ENCODE measurements around the gene CLIC3.

Gene CLIC3

GRCh38 chr9:136964171-136964689 lies 32.1 kb downstream of the CLIC3 start:
- no peak for DNase-seq

- no peak for DNase-seq
Observed at GRCh38 chr9:136963751-136964150, 32.6 kb downstream of the CLIC3 start.

- no peak for DNase-seq
Observed at GRCh38 chr9:136963341-136963740, 33.0 kb downstream of the CLIC3 start.

DNA sequence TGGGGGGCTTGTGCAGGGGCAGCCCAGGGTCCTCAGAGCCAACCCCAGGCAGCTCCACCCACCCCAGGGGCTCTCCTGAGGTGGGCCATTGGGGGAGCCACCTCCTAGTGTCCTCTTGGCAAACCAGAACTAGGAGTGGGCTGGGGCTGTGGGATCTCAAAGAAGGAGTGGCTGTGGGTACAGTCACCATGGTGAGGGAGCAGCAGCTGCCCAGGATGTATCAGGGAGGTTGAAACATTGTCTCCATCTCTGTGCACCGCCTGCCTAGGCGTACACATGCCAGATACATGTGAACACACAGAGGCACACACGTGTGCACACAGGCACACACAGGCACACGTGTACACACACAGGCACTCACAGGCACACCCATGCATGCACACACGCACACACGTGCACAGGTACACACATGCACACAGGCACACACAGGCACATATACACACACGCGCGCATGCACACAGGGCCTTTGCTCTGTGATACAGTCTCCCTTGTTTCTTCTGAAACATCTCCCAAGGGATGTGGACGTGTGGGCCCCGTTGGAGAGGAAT lies 33.6 kb downstream of the CLIC3 start:
- DNase-seq, result no peak

DNA sequence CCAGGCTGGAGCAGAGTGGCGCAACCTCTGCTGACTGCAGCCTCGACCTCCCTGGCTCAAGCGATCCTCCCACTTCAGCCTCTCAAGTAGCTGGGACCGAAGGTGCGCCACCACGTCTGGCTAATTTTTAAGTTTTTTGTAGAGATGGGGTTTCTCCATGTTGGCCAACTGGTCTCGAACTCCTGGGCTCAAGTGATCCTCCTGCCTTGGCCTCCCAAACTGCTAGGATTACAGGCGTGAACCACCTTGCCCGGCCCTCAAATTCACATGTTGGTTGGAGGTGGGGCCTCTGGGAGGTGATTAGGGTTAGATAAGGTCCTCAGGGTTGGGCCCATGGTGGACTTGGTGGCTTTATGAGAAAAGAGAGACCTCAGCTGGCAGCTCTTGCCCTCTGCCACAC lies 34.2 kb downstream of the CLIC3 start:
- no peak for DNase-seq

GRCh38 chr9:136961279-136962065 lies 34.9 kb downstream of the CLIC3 start:
- DNase-seq, result no peak

- no peak for DNase-seq
Observed at GRCh38 chr9:136960938-136961275, 35.5 kb downstream of the CLIC3 start.

- no peak for DNase-seq
Observed at GRCh38 chr9:136960212-136960937, 36.0 kb downstream of the CLIC3 start.

DNA sequence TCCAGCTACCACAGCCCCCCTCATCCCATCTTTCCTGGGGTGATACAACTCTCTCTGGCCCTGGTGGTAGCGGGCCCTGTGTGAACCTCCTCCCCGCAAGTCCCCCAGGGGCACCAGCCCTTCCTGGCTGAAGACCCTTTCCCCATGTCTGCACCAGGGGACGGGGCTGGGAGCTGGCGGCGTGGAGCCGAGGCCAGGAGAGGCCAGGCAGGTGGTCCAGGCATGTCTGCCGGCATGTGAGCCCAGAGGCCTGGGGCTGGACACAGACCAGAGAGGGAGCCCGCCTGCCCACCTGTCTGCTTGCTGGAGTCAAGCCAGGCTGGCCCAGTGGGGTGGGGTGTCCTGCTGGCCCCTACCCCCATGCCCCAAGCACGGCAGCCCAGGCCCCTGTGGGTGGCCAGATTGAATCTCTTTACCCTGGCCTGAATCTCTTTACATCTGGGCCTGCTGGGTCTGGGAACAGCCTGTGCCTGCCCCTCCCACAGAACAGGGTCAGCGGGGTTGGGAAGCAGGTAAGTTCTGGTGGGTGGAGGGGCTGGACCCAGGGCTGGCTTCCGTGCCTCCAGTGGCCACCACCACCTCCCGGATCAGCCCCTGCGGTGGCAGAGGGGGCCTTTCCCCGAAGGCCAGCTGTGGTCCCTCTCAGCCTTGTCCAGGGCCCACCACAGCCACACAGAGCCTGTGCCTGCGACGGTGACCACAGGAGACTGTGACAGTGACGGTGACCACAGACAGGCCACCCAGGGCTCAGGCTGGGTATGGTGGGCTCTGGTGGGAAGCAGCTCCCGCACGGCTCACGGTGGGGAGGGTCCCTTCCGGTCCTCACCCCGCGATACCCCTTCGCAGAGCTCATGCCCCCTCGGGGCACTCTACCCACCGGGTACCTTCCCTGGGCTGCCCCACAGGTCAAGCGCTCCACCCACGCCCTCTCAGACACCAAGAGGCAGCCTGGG lies 37.2 kb downstream of the CLIC3 start:
- no peak for DNase-seq

- no peak for DNase-seq
Observed at GRCh38 chr9:136958473-136958872, 37.9 kb downstream of the CLIC3 start.

- DNase-seq, result no peak
Observed at GRCh38 chr9:136957901-136958300, 38.5 kb downstream of the CLIC3 start.

DNA sequence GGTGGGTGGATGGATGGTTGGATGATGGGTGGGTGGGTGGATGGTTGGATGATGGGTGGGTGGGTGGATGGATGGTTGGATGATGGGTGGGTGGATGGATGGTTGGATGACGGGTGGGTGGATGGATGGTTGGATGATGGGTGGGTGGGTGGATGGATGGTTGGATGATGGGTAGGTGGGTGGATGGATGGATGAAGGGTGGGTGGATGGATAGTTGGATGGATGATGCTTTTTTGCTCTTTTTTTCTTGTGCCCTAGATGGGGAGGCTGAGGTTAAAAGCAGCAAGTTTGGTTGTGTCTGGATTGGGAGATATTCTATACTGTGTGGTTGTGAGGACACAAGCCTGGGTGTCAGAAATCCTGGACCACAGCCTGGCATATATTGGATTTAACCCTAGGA lies 38.9 kb downstream of the CLIC3 start:
- no peak for DNase-seq

DNA sequence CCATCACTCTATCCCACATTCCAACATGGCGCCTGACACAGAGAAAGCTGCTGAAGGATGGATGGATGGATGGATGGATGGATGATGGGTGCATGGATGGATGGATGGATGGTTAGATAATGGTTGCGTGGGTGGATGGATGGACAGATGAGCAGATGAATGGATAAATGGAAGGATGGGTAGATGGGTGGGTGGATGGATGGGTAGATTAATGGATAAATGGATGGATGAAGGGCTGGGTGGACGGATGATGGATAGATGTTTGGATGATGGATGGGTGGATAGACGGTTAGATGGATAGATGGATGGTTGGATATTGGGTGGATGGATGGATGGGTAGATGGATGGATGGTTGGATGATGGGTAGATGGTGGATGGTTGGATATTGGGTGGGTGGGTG lies 39.8 kb downstream of the CLIC3 start:
- no peak for DNase-seq

GRCh38 chr9:136955943-136956335 lies 40.4 kb downstream of the CLIC3 start:
- no peak for DNase-seq

DNA sequence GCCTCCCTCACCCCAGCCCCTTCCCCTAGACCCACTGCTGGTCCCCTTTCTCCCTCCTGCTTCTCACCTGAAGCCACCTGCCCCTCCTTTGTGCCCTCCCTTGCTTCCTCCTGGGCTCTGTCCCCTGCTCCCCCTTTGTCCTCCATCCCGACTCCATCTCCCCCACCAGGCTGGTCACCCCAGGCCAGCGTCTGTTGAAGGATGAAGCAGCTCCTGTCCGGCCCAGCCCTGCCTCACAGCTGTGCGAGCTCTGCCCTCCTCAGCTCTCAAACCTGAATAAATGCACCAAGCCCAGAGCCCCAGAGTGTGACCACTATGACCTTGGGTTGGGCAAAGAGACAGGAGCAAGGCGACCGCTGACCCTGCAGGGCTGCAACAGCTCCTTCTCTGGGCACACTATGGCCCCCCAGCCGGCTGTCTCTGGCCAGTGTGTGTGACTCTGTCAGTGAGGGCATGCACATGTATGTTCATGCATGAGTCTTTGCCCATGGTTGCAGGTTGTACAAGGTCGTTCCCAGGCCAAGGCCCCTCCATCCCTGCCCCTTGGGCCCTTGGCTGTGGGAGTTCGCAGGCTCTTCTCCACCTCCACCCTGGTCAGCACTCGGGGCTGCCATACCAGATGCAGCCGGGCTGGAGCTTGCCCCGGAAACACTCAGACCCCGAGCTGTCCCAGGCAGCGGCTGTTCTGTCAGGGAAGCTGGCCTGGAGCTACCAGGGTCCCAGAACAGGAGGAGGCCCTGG lies 41.0 kb downstream of the CLIC3 start:
- DNase-seq, result no peak

GRCh38 chr9:136954270-136955083 lies 41.9 kb downstream of the CLIC3 start:
- no peak for DNase-seq

DNA sequence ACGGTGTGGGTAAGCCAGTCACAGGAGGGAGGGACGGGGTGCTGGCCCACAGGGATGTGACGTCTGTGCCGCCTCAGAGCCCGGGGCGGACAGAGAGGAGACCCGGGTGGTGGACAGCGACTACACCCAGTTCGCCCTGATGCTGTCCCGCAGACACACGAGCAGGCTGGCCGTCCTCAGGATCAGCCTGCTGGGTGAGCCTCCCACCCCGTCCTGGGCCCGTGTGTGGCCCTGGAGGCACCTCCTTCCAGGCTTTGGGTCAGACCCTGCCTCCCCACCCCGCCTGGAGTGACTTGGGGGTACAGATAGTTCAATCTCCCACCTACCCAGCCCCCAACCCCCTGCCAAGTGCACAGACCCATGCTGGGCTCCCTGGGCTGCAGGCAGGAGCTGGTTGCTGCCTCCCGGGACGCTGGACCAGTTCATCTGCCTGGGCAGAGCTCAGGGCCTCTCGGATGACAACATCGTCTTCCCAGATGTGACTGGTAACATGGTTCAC lies 42.5 kb downstream of the CLIC3 start:
- DNase-seq, result no peak

DNA sequence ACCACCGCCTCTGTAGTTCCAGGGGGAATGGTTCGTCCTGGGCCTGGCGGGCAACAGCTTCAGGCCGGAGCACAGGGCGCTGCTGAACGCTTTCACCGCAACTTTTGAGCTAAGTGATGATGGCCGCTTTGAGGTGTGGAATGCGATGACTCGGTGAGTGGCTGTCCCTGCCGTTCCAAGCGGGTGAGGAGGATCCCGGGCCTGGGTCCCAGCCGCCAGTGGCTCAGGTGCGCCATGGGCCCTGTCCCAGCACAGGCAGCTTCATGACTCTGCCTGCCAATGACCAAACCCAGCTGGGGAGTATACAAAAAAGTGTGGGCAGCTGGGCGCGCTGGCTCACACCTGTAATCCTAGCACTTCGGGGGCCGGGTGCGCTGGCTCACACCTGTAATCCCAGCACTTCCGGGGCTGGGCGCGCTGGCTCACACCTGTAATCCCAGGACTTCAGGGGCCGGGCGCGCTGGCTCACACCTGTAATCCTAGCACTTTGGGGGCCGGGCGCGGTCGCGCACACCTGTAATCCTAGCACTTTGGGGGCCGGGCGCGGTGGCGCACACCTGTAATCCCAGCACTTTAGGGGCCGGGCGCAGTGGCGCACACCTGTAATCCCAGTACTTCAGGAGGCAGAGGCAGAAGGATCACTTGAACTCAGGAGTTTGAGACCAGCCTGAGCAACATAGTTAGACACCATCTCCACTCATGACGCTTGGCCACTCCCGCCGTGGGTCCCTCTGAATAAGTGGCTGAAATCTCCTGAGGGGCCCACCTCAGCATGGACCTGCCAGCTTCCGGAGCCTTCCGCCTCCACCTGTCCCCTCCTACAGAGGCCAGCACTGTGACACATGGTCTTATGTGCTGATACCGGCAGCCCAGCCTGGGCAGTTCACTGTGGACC lies 43.2 kb downstream of the CLIC3 start:
- DNase-seq, result no peak

GRCh38 chr9:136952321-136952850 lies 44.0 kb downstream of the CLIC3 start:
- DNase-seq, result no peak
